ENCODE results near the gene GDNF.

Gene GDNF

GRCh38 chr5:37773809-37774208 lies 66.0 kb downstream of the GDNF start:
- Histone ChIP-seq H3K9me3 (ENCODE audit: control insufficient read depth, insufficient read depth, low read depth, low read length) (no peaks in the 10 kb centered on the region), H3K4me3 (ENCODE audit: low read depth, low read length) (no peak overlapping the region), H3K4me1 (ENCODE audit: control insufficient read depth, insufficient read depth, low read length) (no peaks in the 10 kb centered on the region), H3K27ac (ENCODE audit: extremely low read depth, low read depth, low read length) (no peak overlapping the region), H3K36me3 (ENCODE audit: control insufficient read depth in 2 of 2, insufficient read depth in 1 of 2, low read length in 2 of 2) (no peaks in the 10 kb centered on the region)
- CTCF ChIA-PET = interaction anchor here (0.7 to 2.1 kb wide), 5 partner anchors 8 to 420 kb away, joined by 3 to 9 read pairs (median 4); no protein-coding TSS in a partner anchor
- no peak for TF ChIP-seq ZNF155 (tag by site-specific recombination; IDR thresholded peaks at IDR 0.05)
- no peak for TF ChIP-seq ZNF830 (tag by site-specific recombination; IDR thresholded peaks at IDR 0.05; ENCODE audit: low read depth)
- no peak for TF ChIP-seq ZBTB44 (tag by site-specific recombination; IDR thresholded peaks at IDR 0.05)
- TF ChIP-seq ZBTB49 (tag by site-specific recombination; IDR thresholded peaks at IDR 0.05; ENCODE audit: low read depth) = no peak
- TF ChIP-seq ZNF391 (tag by site-specific recombination; IDR thresholded peaks at IDR 0.05; ENCODE audit: borderline replicate concordance, low read depth) = no peak
- TF ChIP-seq ZNF664 (tag by site-specific recombination; IDR thresholded peaks at IDR 0.05) = no peak
- TF ChIP-seq BCL6B (tag by site-specific recombination; IDR thresholded peaks at IDR 0.05) = no peak
- TF ChIP-seq ZNF148 (tag by site-specific recombination; IDR thresholded peaks at IDR 0.05; ENCODE audit: borderline replicate concordance) = no peak
- TF ChIP-seq ZNF76 (tag by site-specific recombination; IDR thresholded peaks at IDR 0.05; ENCODE audit: borderline replicate concordance, low read depth) = no peak
- POLR2A ChIA-PET = no interaction called here

- Histone ChIP-seq H3K9me3 (ENCODE audit: control insufficient read depth, insufficient read depth, low read depth, low read length) (no peaks in the 10 kb centered on the region), H3K4me1 (ENCODE audit: control insufficient read depth, insufficient read depth, low read length) (no peaks in the 10 kb centered on the region), H3K36me3 (ENCODE audit: control insufficient read depth in 2 of 2, insufficient read depth in 1 of 2, low read length in 2 of 2) (no peaks in the 10 kb centered on the region), H3K27ac (ENCODE audit: extremely low read depth, low read depth, low read length) (no peak overlapping the region), H3K4me3 (ENCODE audit: low read depth, low read length) (no peak overlapping the region)
- POLR2A ChIA-PET = no interaction called here
- CTCF ChIA-PET = interaction anchor here (0.6 to 1.0 kb wide), 3 partner anchors 10 to 437 kb away, joined by 3 read pairs; no protein-coding TSS in a partner anchor
- TF ChIP-seq BCL6B (tag by site-specific recombination; IDR thresholded peaks at IDR 0.05) (no peak), ZNF571 (tag by site-specific recombination; IDR thresholded peaks at IDR 0.05) (no peak), SP2 (tag by site-specific recombination; IDR thresholded peaks at IDR 0.05) (no peak), ZSCAN4 (tag by site-specific recombination; IDR thresholded peaks at IDR 0.05) (no peak), ZNF654 (tag by site-specific recombination; IDR thresholded peaks at IDR 0.05; ENCODE audit: low read depth) (no peak), ZBTB7A (tag by site-specific recombination; IDR thresholded peaks at IDR 0.05; ENCODE audit: low read depth) (no peak), ZNF140 (tag by site-specific recombination; IDR thresholded peaks at IDR 0.05) (no peak), ZNF391 (tag by site-specific recombination; IDR thresholded peaks at IDR 0.05; ENCODE audit: borderline replicate concordance, low read depth) (no peak), ZNF596 (tag by site-specific recombination; IDR thresholded peaks at IDR 0.05) (no peak), BCL11B (tag by site-specific recombination; IDR thresholded peaks at IDR 0.05; ENCODE audit: low read depth) (no peak), ZBTB10 (tag by site-specific recombination; IDR thresholded peaks at IDR 0.05) (no peak), ZSCAN5A (tag by site-specific recombination; IDR thresholded peaks at IDR 0.05) (no peak)
These were observed 67.6 kb downstream of the GDNF start for GRCh38 chr5:37772255-37772654.

Measured in HEK293 (cell line).